Measurements from ENCODE around the gene MAD2L2. TPM values are rescaled to one million over a fixed set of nuclear protein-coding genes. Genes with fewer than 3 reads are reported as not detected.

The MAD2L2 gene
- total and polyA plus RNA-seq, 9 of the 15 experiments (the other 6 are each of a cell fraction or from before 2014, with no cell fraction given): 12.4 to 286 (median 143) TPM

- no TSS peak for BruUV-seq (replicated peaks)
- no peak for ATAC-seq
- ChIA-PET POLR2A (interaction anchor here (0.7 to 0.8 kb wide), 2 partner anchors 25 to 266 kb away, joined by 3 read pairs; no protein-coding TSS in a partner anchor), CTCF (ENCODE audit: low intra/inter-chr PET ratio) (interaction anchor here (0.5 to 3.7 kb wide), 4 partner anchors 324 to 606 kb away, joined by 3 to 25 read pairs (median 11); no protein-coding TSS in a partner anchor)
- Histone ChIP-seq H3K36me3 (ENCODE audit: control insufficient read depth, insufficient read depth, low read length) (no peaks in the 10 kb centered on the region), H3K9ac (ENCODE audit: insufficient read depth in 1 of 2, low read depth in 2 of 2, low read length in 2 of 2) (no peak overlapping the region), H3K4me3 (no peak overlapping the region), H3K27ac (ENCODE audit: extremely low read depth, low read depth, low read length) (no peak overlapping the region), H3K27me3 (ENCODE audit: control insufficient read depth in 2 of 2, insufficient read depth in 2 of 2, low read length in 2 of 2) (peaks cover 5 to 20% of the 10 kb centered on the region in 2 experiments; a peak in 4 of 5 replicates), H3K4me1 (replicated peaks in 1 of 2; ENCODE audit: control insufficient read depth in 2 of 2, insufficient read depth in 2 of 2, low read length in 2 of 2) (peaks cover 0 to 19% of the 10 kb centered on the region in 2 experiments; a peak in 3 of 5 replicates), H3K9me3 (replicated peaks; ENCODE audit: control insufficient read depth, insufficient read depth, low read depth, low read length) (no peaks in the 10 kb centered on the region), H4K20me1 (replicated peaks; ENCODE audit: control insufficient read depth, insufficient read depth, low read length) (peaks cover 2% of the 10 kb centered on the region), H3K79me2 (ENCODE audit: control insufficient read depth, insufficient read depth, low read length) (no peaks in the 10 kb centered on the region), H2AFZ (ENCODE audit: low read depth, low read length) (no peak overlapping the region), H3K4me2 (ENCODE audit: insufficient read depth, low read length) (no peak overlapping the region), H3K9me1 (ENCODE audit: control insufficient read depth, insufficient read depth, low read length) (no peaks in the 10 kb centered on the region)
- DNase-seq (ENCODE audit: extremely low read depth in 1 of 4, low spot score in 3 of 4): no peak
- in situ Hi-C loops (cut with MboI) (no loop called here), intact Hi-C loops (cut with micrococcal nuclease) (loop anchor here (2.0 to 5.0 kb wide), 2 partner anchors 171 to 307 kb away; no protein-coding TSS in a partner anchor)
- 7% methylated on average over 5 of the region's 5 CpGs for WGBS (ENCODE audit: insufficient coverage, low coverage, missing lambda C conversion rate)
- FAIRE-seq: no peak
- TF ChIP-seq CEBPZ (IDR thresholded peaks at IDR 0.05; ENCODE audit: borderline replicate concordance, low read depth, low read length) (no peak), ZKSCAN1 (IDR thresholded peaks at IDR 0.05; ENCODE audit: low read depth, low read length) (peak; percentile 96)
Observed at GRCh38 chr1:11643782-11644181, 37.2 kb downstream of the MAD2L2 start.
